LNCaP clone FGC (cell line): ENCODE data around the gene ARFGAP3.

Source experiments
- DNase-seq: peaks from one replicate; pipeline ENCODE4 v3.0.0-alpha.2; 2011; ENCODE audit warnings: low read depth
- H3K4me3 ChIP-seq: 2 replicates; pipeline ENCODE4 v1.5.1; 2011; ENCODE audit warnings: mild to moderate bottlenecking, low read depth, low read length, control low read depth
- TF ChIP-seq, protein P1 (sequence below): IDR thresholded peaks from 2 replicates; pipeline ENCODE4 v1.5.1; 2012; ENCODE audit warnings: mild to moderate bottlenecking; ENCODE audit not compliant: control insufficient read depth, insufficient read depth; ENCODE audit errors: extremely low read depth

Gene ARFGAP3

DNA sequence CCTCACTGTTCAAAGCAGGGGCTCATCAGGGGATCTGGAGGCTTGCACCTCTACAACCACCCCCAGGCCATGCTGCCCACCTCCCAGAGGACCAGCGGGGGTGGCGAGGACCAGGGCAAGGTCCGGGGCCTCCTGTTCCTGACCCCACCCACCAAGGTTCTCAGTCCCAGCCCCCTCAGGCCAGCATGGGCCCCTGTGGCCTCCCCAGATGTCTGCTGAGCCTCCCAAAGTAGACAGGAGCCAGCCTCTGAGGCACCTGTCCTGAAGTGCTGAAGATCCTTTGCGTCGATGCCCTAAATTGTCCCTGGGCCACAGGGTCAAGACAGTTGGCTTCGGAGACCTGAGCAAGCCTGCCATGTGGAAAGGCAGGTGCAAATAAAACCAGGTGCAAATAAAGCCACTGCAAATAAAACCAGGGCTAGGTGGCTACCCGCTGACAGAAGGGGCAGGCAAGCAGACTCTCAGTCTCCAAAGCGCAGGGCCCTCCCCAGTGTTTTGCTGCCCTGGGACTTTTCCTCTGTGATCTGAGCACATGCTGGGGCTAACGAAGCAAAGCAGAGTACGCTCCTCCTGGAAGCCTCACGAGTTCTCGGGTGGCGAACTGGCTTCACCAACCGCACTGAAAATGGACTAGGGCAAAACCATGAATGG is 22.4 kb upstream of the ARFGAP3 start:
- H3K4me3 ChIP-seq: no peak overlapping the region
- TF ChIP-seq, protein P1, sequence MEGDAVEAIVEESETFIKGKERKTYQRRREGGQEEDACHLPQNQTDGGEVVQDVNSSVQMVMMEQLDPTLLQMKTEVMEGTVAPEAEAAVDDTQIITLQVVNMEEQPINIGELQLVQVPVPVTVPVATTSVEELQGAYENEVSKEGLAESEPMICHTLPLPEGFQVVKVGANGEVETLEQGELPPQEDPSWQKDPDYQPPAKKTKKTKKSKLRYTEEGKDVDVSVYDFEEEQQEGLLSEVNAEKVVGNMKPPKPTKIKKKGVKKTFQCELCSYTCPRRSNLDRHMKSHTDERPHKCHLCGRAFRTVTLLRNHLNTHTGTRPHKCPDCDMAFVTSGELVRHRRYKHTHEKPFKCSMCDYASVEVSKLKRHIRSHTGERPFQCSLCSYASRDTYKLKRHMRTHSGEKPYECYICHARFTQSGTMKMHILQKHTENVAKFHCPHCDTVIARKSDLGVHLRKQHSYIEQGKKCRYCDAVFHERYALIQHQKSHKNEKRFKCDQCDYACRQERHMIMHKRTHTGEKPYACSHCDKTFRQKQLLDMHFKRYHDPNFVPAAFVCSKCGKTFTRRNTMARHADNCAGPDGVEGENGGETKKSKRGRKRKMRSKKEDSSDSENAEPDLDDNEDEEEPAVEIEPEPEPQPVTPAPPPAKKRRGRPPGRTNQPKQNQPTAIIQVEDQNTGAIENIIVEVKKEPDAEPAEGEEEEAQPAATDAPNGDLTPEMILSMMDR: no peak

DNA sequence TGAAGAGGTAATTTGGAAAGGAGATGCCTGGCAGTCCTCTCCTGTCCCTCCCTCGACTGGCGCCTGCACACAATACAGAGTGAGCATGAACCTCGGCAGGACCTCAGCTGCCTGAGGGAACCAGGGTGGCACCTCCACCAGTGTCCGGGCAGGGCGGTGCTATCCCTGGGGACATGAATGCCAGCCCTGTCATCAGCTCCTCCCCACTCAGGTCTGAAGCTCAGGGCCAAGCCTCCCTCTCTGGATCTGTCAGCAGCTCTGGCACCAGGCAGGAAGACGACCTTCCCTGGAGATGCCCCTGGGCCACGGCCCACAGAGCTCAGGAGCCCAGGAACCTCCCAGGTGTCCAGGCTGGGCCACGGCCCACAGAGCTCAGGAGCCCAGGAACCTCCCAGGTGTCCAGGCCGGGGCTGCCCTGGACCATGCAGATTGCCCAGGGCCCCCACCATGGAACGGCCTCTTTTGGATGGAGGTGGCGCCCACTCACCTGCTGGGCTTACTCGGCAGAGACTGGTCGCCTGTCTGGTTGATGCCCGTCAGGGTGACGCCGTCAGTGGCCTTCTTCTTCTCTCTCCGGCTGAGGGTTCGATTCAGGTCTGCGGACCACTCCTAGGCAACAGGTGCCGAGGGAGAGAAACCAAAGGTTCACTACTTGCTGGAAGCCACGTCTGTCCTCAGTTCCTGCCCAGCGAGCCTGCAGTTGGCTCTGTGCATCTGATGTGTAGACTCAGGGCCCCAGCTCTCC is 21.7 kb upstream of the ARFGAP3 start:
- no peak overlapping the region for H3K4me3 ChIP-seq
- DNase-seq: no peak
- TF ChIP-seq, protein P1: no peak

More for the DNA sequence above, 22.4 kb upstream of the ARFGAP3 start:
- DNase-seq: no peak

DNA sequence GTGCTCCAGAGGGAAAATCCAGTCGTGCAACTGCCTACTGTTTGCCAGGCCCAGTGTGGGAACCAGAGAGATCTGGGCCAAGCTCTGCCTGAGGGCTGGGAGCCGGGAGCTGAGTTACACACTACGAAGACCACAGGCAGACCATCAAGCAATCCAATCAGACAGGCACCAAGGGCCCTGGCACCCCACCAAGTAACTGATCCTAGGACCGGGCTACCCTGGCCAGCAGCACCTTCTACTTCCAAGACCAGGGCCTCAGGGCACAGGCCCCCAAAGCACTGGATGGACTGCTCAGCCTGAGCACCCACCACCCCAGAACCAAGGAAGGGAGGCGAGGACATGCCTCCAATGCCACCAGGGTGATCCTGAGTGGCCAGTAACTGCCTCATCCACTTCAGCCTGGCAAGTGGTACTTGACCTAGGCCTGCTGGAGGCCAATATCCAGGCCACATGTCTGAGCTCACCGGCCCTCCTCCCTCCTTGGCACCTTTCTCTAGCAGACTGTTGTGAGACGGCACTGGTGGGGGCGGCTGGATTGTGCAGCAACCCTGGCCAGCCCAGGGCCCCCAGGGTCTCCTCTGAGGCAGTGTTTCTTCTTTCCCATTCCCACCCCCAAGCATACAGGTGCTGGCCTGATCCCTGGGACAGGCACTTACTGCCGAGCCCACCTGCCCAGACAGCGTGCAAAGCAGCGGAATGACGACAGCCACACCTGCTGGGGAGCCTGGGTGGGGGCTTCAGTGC is 20.7 kb upstream of the ARFGAP3 start:
- H3K4me3 ChIP-seq: no peak overlapping the region
- DNase-seq: no peak
- TF ChIP-seq, protein P1: no peak

DNA sequence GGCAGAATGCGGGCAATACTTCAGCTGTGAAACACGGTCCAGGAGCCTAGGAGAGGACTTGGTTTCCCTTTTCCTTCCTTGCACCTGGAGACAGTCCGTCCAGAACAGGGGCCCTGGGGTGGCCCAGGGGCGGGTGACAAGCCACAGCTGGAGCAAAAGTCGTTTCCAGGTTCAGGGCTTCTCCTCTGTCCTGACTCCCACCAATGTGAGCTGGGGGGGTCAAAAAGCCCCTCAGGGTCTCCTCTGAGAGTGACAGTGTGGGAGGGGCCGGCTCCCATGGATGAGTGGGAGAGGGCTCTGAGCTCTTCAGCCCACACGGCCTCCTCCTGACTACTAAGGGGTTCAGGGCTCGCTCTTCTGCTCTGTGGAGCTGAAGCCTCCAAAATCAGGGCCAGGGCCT is 20.1 kb upstream of the ARFGAP3 start:
- TF ChIP-seq, protein P1: no peak
- no peak for DNase-seq
- no peak overlapping the region for H3K4me3 ChIP-seq

DNA sequence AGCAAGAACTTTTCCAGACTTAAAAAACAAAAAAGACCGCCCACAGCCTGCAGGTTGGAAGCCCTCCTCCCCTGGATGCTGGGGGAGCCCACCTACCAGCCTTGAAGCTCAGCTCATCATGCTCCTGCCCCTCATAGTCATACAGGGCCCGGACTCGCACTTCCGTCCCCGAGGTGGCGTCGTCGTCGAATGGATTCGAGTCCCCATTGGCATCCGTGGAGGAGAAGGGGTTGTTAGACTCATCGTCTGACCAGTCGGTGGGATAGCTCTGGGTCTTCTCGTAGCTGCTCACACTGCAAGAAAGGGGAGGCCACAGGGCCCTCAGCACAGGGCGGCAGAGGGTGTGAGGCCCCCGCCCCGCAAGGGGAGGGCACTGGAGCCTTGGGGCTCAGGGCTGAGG is 19.0 kb upstream of the ARFGAP3 start:
- TF ChIP-seq, protein P1: no peak
- no peak overlapping the region for H3K4me3 ChIP-seq
- no peak for DNase-seq

DNA sequence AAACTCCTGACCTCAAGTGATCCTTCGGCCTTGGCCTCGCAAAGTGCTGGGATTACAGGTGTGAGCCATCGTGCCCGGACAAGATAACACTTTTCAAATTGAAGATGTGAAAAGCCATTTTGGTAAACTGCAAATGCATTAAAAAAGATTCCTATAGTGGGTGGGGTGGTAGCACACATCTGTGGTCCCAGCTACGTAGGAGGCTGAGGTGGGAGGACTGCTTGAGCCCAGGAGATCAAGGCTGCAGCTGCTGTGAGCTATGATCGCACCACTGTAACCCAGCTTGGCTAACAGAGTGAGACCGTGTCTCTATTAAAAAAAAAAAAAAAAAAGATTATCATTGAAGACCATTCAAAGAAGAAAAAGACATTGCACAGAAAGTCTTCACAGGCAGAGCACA is 16.9 kb upstream of the ARFGAP3 start:
- H3K4me3 ChIP-seq: no peak overlapping the region
- TF ChIP-seq, protein P1: no peak
- DNase-seq: no peak
